Fibroblast of lung (primary cell): ENCODE data around the gene R3HDM4. TPM values are rescaled to one million over a fixed set of nuclear protein-coding genes. Genes with fewer than 3 reads are reported as not detected.
"Not testable (repeated sequence)": the region's sequence is repeated elsewhere in the genome, so short reads cannot be mapped to it uniquely, and the experiment has no call there.

Experiments
- DNase-seq, 2 donors: peaks; one replicate each; pipeline versions ENCODE4 v3.0.0 to v3.0.0-alpha.2; 2010; ENCODE audit warnings: low read depth in 2 of 2
- H2AFZ ChIP-seq: 2 replicates; pipeline ENCODE4 v1.5.1; 2012; ENCODE audit warnings: low read length, control low read depth, inconsistent platforms
- H3K27ac ChIP-seq: 2 replicates; pipeline ENCODE4 v1.5.1; 2011; ENCODE audit warnings: low read length, control low read depth; ENCODE audit not compliant: insufficient read depth
- H3K27me3 ChIP-seq: 2 replicates; pipeline ENCODE4 v1.5.1; 2011; ENCODE audit warnings: mild to moderate bottlenecking, low read length; ENCODE audit not compliant: control insufficient read depth, insufficient read depth
- H3K36me3 ChIP-seq: 2 replicates; pipeline ENCODE4 v1.5.1; 2011; ENCODE audit warnings: low read length; ENCODE audit not compliant: control insufficient read depth, insufficient read depth
- H3K4me1 ChIP-seq: 2 replicates; pipeline ENCODE4 v1.5.1; 2011; ENCODE audit warnings: low read length; ENCODE audit not compliant: control insufficient read depth, insufficient read depth; ENCODE audit errors: extremely low read depth
- H3K4me2 ChIP-seq: 2 replicates; pipeline ENCODE4 v1.5.1; 2011; ENCODE audit warnings: low read length, control low read depth; ENCODE audit not compliant: insufficient read depth; ENCODE audit errors: extremely low read depth
- H3K4me3 ChIP-seq, 4 experiments: fragments of 200-600 bp in 1 of 4; sonication (generic) in 1 of 4; replicated peaks in 1 of 4; 2 replicates each; pipeline ENCODE4 v1.5.1; 2011 to 2016; ENCODE audit warnings: low read length in 4 of 4, low read depth in 3 of 4, mild to moderate bottlenecking in 3 of 4, control low read depth in 2 of 4, inconsistent platforms in 1 of 4, mixed read lengths in 1 of 4; ENCODE audit not compliant: insufficient read depth in 1 of 4; ENCODE audit errors: control extremely low read depth in 1 of 4
- H3K79me2 ChIP-seq: 2 replicates; pipeline ENCODE4 v1.5.1; 2012; ENCODE audit warnings: mild to moderate bottlenecking, low read length, inconsistent platforms; ENCODE audit not compliant: control insufficient read depth, insufficient read depth
- H3K9ac ChIP-seq: 2 replicates; pipeline ENCODE4 v1.5.1; 2011; ENCODE audit warnings: mild to moderate bottlenecking, low read length, control low read depth; ENCODE audit not compliant: insufficient read depth
- H3K9me3 ChIP-seq: 2 replicates; pipeline ENCODE4 v1.5.1; 2012; ENCODE audit warnings: low read depth, low read length; ENCODE audit not compliant: control insufficient read depth, insufficient read depth
- H4K20me1 ChIP-seq: 2 replicates; pipeline ENCODE4 v1.5.1; 2011; ENCODE audit warnings: low read length; ENCODE audit not compliant: control insufficient read depth, insufficient read depth; ENCODE audit errors: extremely low read depth
- CTCF ChIP-seq, 2 donors: IDR thresholded peaks in 1 of 2; conservative IDR thresholded peaks in 1 of 2; 1 replicate in 1 of 2; 2 replicates in 1 of 2; pipeline ENCODE4 v1.5.1; 2011 to 2012; ENCODE audit warnings: low read length in 2 of 2, control low read depth in 1 of 2, inconsistent platforms in 1 of 2, low read depth in 1 of 2, mild to moderate bottlenecking in 1 of 2
- EZH2 ChIP-seq: IDR thresholded peaks from 2 replicates; pipeline ENCODE4 v1.5.1; 2012; ENCODE audit warnings: low read length, control low read depth, mild to moderate bottlenecking; ENCODE audit errors: missing control alignments
- polyA plus RNA-seq, 2 donors: library from polyadenylated mRNA; depleted of rRNA in 1 of 2; stranded (reverse) in 1 of 2; unstranded in 1 of 2; fragments of >200 nt; gene quantifications; 2 replicates each; pipeline ENCODE4 v1.2.1, GENCODE V29; 2011 to 2012; ENCODE audit warnings: missing spikeins in 1 of 2
- total RNA-seq: library from RNA; depleted of rRNA; stranded (reverse); fragments of >200 nt; gene quantifications from 2 replicates; pipeline ENCODE4 v1.2.1, GENCODE V29; 2014

Gene R3HDM4
- total and polyA plus RNA-seq, 2 donors (not counting 1 experiment from before 2014, with no cell fraction given) = 13.2 to 25.5 TPM

GRCh38 chr19:960020-960419 lies 47.0 kb upstream of the R3HDM4 start:
- Histone ChIP-seq H3K4me1 (peaks cover 5% of the 10 kb centered on the region), H3K9me3 (no peaks in the 10 kb centered on the region), H3K27me3 (no peaks in the 10 kb centered on the region), H3K4me3 (no peak overlapping the region), H3K79me2 (peaks cover 5% of the 10 kb centered on the region), H4K20me1 (no peaks in the 10 kb centered on the region), H3K36me3 (peaks cover 14% of the 10 kb centered on the region), H3K27ac (no peak overlapping the region), H3K4me2 (no peak overlapping the region), H2AFZ (no peak overlapping the region), H3K9ac (no peak overlapping the region)
- no peak for DNase-seq
- TF ChIP-seq CTCF (conservative IDR thresholded peaks at IDR 0.05 in 1 of 2, IDR thresholded peaks at IDR 0.05 in 1 of 2; ENCODE audit: low read depth in 1 of 2, low read length in 2 of 2) (no peak), EZH2 (no peak)

- Histone ChIP-seq H3K4me1 (peaks cover 5% of the 10 kb centered on the region), H3K27me3 (no peaks in the 10 kb centered on the region), H3K9ac (no peak overlapping the region), H3K36me3 (peaks cover 9% of the 10 kb centered on the region), H2AFZ (no peak overlapping the region), H3K4me3 (no peak overlapping the region), H3K4me2 (no peak overlapping the region), H4K20me1 (no peaks in the 10 kb centered on the region), H3K27ac (no peak overlapping the region), H3K9me3 (no peaks in the 10 kb centered on the region), H3K79me2 (peaks cover 7% of the 10 kb centered on the region)
- TF ChIP-seq CTCF (conservative IDR thresholded peaks at IDR 0.05 in 1 of 2, IDR thresholded peaks at IDR 0.05 in 1 of 2; ENCODE audit: low read depth in 1 of 2, low read length in 2 of 2) = no peak
- no peak for TF ChIP-seq EZH2
- DNase-seq = peak; percentile 9 to 70
Measured at GRCh38 chr19:958967-959855, 46.2 kb upstream of the R3HDM4 start.

GRCh38 chr19:957578-957977 lies 44.6 kb upstream of the R3HDM4 start:
- H3K9me3 ChIP-seq, H2AFZ ChIP-seq, DNase-seq, H3K9ac ChIP-seq, H3K4me1 ChIP-seq, H3K27ac ChIP-seq, H4K20me1 ChIP-seq, H3K27me3 ChIP-seq, H3K36me3 ChIP-seq, H3K4me3 ChIP-seq, H3K4me2 ChIP-seq: not testable (repeated sequence)
- H3K79me2 ChIP-seq = peaks cover 14% of the 10 kb centered on the region
